ENCODE results near the gene ALDH4A1. TPM values are rescaled to one million over a fixed set of nuclear protein-coding genes. Genes with fewer than 3 reads are reported as not detected.
"Not testable (repeated sequence)": the region's sequence is repeated elsewhere in the genome, so short reads cannot be mapped to it uniquely, and the experiment has no call there.

The ALDH4A1 gene
- total RNA-seq, 1 donor from 2014 or later = 29.3 TPM

- DNase-seq; ATAC-seq (ENCODE audit: poor library complexity); intact Hi-C loops (cut with DNase I): not testable (repeated sequence)
These were observed 70.0 kb downstream of the ALDH4A1 start for GRCh38 chr1:18832319-18832718.

- DNase-seq = no peak
These were observed 70.7 kb downstream of the ALDH4A1 start for GRCh38 chr1:18831656-18832055.

GRCh38 chr1:18830596-18830995, 71.8 kb downstream of the ALDH4A1 start:
- intact Hi-C loops (cut with DNase I) = no loop called here
- DNase-seq (no peak), ATAC-seq (ENCODE audit: poor library complexity) (no peak)

More at GRCh38 chr1:18831656-18832055, 70.7 kb downstream of the ALDH4A1 start:
- intact Hi-C loops (cut with DNase I) = no loop called here
- ATAC-seq (ENCODE audit: poor library complexity) = no peak

- DNase-seq = no peak
- intact Hi-C loops (cut with DNase I) = no loop called here
These were observed 72.7 kb downstream of the ALDH4A1 start for GRCh38 chr1:18829671-18830070.

GRCh38 chr1:18828224-18828623, 74.1 kb downstream of the ALDH4A1 start:
- no peak for DNase-seq
- ATAC-seq (ENCODE audit: poor library complexity) = no peak
- intact Hi-C loops (cut with DNase I) = no loop called here

More at GRCh38 chr1:18829671-18830070, 72.7 kb downstream of the ALDH4A1 start:
- ATAC-seq (ENCODE audit: poor library complexity) = no peak

- DNase-seq (no peak), ATAC-seq (ENCODE audit: poor library complexity) (no peak)
- intact Hi-C loops (cut with DNase I) = no loop called here
These were observed 78.9 kb downstream of the ALDH4A1 start for GRCh38 chr1:18823438-18823837.

Small RNAs within 50 kb of the gene (microRNA-seq; reads per million reads assigned to microRNA genes)
- gene MIR1290 = not detected
- gene MIR4695 = not detected

Other genes with a start within 250 kb of the ALDH4A1 start
- gene TAS1R2, start 42.9 kb downstream of the ALDH4A1 start, total RNA-seq = not detected
- 4.4 TPM for gene IFFO2, start 54.1 kb upstream of the ALDH4A1 start, total RNA-seq